ENCODE measurements around the gene C1orf116.

- TF ChIP-seq POLR2AphosphoS5 (IDR thresholded peaks at IDR 0.05; ENCODE audit: low read depth, low read length) (no peak), TAF1 (IDR thresholded peaks at IDR 0.05; ENCODE audit: borderline replicate concordance, insufficient read depth, low read length) (no peak), FOXP2 (optimal IDR thresholded peaks at IDR 0.05; ENCODE audit: borderline replicate concordance, extremely low read depth, extremely low read length, insufficient read depth) (no peak), REST (IDR thresholded peaks at IDR 0.05; ENCODE audit: insufficient read depth in 1 of 2, low read depth in 2 of 2, low read length in 2 of 2) (no peak), SIN3A (IDR thresholded peaks at IDR 0.05; ENCODE audit: borderline replicate concordance, insufficient read depth, low read length) (no peak)
Observed at GRCh38 chr1:206987873-206988272, 44.7 kb downstream of the C1orf116 start.

Data from PFSK-1 (cell line).